ENCODE results near the gene CD48.
"Not testable (repeated sequence)": the region's sequence is repeated elsewhere in the genome, so short reads cannot be mapped to it uniquely, and the experiment has no call there.

CD48 gene

DNA sequence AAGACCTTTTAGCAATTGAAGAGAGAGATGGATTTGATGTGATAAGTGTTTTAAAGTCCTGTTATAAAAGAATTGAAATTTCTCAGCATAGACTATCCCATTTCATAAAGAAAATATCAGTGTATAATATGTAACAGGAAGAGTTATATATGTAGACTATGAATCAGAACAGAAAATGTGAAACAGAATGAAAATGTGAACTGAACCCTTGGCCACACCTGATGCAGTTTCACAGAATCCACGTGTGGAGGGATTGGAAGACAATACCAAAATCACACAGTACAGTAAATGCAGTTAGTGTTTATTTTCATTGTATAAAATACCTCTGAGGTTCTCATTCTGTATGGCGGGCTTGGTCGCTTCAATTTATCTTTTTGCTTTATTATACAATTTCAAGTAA, 54.9 kb downstream of the CD48 start:
- Histone ChIP-seq H3K27me3 (no peaks in the 10 kb centered on the region), H3K4me1 (ENCODE audit: control insufficient read depth in 1 of 2, insufficient read depth in 1 of 2, low read depth in 1 of 2, low read length in 1 of 2) (peaks cover 16 to 23% of the 10 kb centered on the region in 2 experiments), H3K9me3 (no peaks in the 10 kb centered on the region), H3K27ac (no peak overlapping the region), H3K36me3 (no peaks in the 10 kb centered on the region), H3K4me3 (ENCODE audit: low read depth in 1 of 2, low read length in 1 of 2) (no peak overlapping the region)
- TF ChIP-seq, protein P1, sequence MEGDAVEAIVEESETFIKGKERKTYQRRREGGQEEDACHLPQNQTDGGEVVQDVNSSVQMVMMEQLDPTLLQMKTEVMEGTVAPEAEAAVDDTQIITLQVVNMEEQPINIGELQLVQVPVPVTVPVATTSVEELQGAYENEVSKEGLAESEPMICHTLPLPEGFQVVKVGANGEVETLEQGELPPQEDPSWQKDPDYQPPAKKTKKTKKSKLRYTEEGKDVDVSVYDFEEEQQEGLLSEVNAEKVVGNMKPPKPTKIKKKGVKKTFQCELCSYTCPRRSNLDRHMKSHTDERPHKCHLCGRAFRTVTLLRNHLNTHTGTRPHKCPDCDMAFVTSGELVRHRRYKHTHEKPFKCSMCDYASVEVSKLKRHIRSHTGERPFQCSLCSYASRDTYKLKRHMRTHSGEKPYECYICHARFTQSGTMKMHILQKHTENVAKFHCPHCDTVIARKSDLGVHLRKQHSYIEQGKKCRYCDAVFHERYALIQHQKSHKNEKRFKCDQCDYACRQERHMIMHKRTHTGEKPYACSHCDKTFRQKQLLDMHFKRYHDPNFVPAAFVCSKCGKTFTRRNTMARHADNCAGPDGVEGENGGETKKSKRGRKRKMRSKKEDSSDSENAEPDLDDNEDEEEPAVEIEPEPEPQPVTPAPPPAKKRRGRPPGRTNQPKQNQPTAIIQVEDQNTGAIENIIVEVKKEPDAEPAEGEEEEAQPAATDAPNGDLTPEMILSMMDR (IDR thresholded peaks at IDR 0.05): no peak

DNA sequence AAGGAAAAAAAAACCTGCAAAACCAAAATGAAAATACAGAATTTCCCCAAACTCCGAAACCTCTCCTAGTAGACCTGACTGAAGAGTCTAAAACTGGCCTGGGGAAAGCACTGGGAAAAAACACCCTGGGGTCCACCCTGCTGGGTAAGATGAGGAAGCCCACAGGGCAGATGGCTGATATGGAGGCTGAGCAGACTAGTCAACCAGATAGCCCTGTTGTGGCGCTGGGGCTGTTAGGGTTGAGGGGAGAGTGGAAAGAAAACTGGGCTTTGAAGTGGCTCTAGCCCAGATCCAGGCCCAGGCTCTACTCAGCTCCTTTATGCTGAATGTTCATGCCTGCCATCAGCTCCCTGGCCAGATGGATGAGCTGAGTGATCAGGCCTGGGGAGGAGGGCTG, 58.0 kb downstream of the CD48 start:
- Histone ChIP-seq H3K4me1 (ENCODE audit: control insufficient read depth in 1 of 2, insufficient read depth in 1 of 2, low read depth in 1 of 2, low read length in 1 of 2) (peaks cover 16 to 19% of the 10 kb centered on the region in 2 experiments), H3K27ac (no peak overlapping the region), H3K27me3 (no peaks in the 10 kb centered on the region), H3K4me3 (ENCODE audit: low read depth in 1 of 2, low read length in 1 of 2) (no peak overlapping the region), H3K9me3 (no peaks in the 10 kb centered on the region), H3K36me3 (no peaks in the 10 kb centered on the region)
- TF ChIP-seq, protein P1 (IDR thresholded peaks at IDR 0.05): no peak

DNA sequence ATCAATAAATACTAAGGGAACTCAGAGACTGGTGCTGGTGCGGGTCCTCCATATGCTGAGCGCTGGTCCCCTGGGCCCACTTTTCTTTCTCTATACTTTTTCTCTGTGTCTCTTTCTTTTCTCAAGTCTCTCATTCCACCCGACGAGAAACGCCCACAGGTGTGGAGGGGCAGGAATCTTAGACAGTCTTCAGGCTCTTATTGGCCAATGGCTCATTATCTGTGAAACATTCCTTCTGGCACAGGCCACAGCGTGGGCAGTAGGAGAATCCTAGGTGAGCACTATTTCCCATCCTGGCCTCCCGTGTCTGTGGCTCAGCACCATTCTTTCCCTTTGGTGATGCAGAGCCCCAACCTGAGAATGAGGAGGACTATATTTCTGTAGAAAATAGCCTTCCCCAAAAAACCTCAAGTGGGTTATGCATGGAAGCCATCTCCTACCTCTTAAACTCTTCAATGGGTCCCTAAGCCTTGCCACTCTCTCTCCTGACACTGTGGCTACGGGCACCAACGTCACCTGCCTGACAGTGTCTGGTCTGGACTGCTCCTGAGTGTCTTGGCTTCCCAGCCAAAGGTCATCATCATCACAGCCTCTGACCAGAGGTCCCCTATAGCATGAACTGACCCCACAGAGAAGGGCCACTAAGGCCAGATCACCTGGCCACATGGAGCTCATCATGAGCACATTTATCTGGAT, 58.5 kb downstream of the CD48 start:
- no peaks in the 10 kb centered on the region for H3K36me3 ChIP-seq
- no peaks in the 10 kb centered on the region for H3K27me3 ChIP-seq
- TF ChIP-seq, protein P1 (IDR thresholded peaks at IDR 0.05): no peak
- no peak overlapping the region for H3K4me3 ChIP-seq (ENCODE audit: low read depth in 1 of 2, low read length in 1 of 2)
- peaks cover 13% of the 10 kb centered on the region in 2 experiments for H3K4me1 ChIP-seq (ENCODE audit: control insufficient read depth in 1 of 2, insufficient read depth in 1 of 2, low read depth in 1 of 2, low read length in 1 of 2)
- H3K27ac ChIP-seq: no peak overlapping the region
- no peaks in the 10 kb centered on the region for H3K9me3 ChIP-seq

DNA sequence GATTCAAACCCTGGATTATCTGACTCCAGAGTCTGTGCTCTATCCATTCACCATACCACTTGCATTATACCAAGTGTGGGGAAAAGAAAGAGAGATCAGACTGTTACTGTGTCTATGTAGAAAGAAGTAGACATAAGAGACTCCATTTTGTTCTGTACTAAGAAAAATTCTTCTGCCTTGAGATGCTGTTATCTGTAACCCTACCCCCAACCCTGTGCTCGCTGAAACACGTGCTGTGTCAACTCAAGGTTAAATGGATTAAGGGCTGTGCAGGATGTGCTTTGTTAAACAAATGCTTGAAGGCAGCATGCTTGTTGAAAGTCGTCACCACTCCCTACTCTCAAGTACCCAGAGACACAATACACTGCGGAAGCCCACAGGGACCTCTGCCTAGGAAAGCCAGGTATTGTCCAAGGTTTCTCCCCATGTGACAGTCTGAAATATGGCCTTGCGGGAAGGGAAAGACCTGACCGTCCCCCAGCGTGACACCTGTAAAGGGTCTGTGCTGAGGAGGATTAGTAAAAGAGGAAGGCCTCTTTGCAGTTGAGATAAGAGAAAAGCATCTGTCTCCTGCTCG, 59.5 kb downstream of the CD48 start:
- H3K9me3 ChIP-seq; H3K36me3 ChIP-seq; H3K27me3 ChIP-seq; H3K27ac ChIP-seq; H3K4me3 ChIP-seq (ENCODE audit: low read depth in 1 of 2, low read length in 1 of 2): not testable (repeated sequence)
- H3K4me1 ChIP-seq (ENCODE audit: control insufficient read depth in 1 of 2, insufficient read depth in 1 of 2, low read depth in 1 of 2, low read length in 1 of 2): peaks cover 10 to 12% of the 10 kb centered on the region in 2 experiments

DNA sequence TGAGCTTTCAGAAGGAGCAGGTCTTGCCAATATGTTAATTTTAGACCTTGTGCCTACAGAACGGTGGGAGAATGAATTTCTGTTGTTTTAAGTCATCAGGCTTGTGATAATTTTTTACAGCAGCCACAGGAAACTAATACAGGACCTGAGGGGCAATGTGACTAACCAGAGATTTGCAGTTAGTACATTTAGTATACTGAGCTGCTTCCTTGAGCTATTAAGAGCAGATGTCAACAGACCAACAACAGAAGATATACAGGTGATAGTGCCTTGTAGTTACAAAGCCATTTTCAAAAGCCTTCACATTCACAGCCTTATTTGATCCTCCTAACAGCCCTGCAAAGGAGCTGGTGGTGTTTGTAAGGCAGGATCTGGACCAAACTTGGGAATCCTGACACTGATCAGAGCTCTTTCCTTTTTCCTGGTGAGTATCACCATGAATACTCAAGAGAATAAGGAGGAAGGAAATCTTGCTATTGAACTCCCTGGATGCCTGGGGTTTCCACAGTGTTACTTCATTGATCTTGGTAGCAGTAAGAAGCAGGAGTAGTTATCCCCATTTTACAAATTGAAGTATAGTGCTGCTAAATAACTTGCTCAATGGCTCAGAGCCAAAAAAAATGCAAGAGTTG, 60.1 kb downstream of the CD48 start:
- Histone ChIP-seq H3K27ac (no peak overlapping the region), H3K36me3 (no peaks in the 10 kb centered on the region), H3K4me3 (ENCODE audit: low read depth in 1 of 2, low read length in 1 of 2) (no peak overlapping the region), H3K27me3 (no peaks in the 10 kb centered on the region), H3K4me1 (ENCODE audit: control insufficient read depth in 1 of 2, insufficient read depth in 1 of 2, low read depth in 1 of 2, low read length in 1 of 2) (peaks cover 11 to 14% of the 10 kb centered on the region in 2 experiments), H3K9me3 (no peaks in the 10 kb centered on the region)
- TF ChIP-seq, protein P1 (IDR thresholded peaks at IDR 0.05): no peak

DNA sequence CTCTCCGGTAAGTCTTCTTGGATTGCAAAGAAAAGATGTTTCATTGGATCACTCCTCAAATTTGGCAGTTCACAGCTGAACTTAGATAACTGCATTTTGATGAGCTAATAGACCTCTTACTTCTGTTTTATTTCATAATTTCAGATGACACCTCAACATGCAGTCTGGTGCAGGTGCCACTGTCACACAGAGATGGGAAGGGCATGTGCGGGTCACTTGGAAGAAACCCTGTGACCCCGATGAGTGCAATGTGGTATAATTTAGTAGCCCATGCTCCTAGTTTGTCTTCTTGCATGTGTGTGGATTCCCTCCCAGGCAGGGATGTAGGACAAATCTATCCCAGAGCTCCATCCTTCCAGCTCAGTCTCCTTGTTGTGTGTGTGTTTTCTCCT, 64.3 kb downstream of the CD48 start:
- TF ChIP-seq, protein P1 (IDR thresholded peaks at IDR 0.05): no peak
- H3K4me3 ChIP-seq (ENCODE audit: low read depth in 1 of 2, low read length in 1 of 2): peak overlapping the region; percentile 25 to 37

More for the DNA sequence above, 64.3 kb downstream of the CD48 start:
- Histone ChIP-seq H3K36me3 (no peaks in the 10 kb centered on the region), H3K27ac (peak overlapping the region; percentile 47), H3K27me3 (no peaks in the 10 kb centered on the region), H3K4me1 (ENCODE audit: control insufficient read depth in 1 of 2, insufficient read depth in 1 of 2, low read depth in 1 of 2, low read length in 1 of 2) (peaks cover 17 to 20% of the 10 kb centered on the region in 2 experiments), H3K9me3 (no peaks in the 10 kb centered on the region)
